ENCODE data around the gene RAPGEF6. TPM values are rescaled to one million over a fixed set of nuclear protein-coding genes. Genes with fewer than 3 reads are reported as not detected.

The RAPGEF6 gene
- total and polyA plus RNA-seq, 9 of the 15 experiments (the other 6 are each of a cell fraction or from before 2014, with no cell fraction given): 2.7 to 23.4 (median 12.7) TPM

GRCh38 chr5:131545845-131546244, 89.2 kb downstream of the RAPGEF6 start (continued):
- no peak for TF ChIP-seq PBX2 (CRISPR knock-in tag; IDR thresholded peaks at IDR 0.05; ENCODE audit: low read depth)
- TF ChIP-seq PBX2 (tag; conservative IDR thresholded peaks at IDR 0.05; ENCODE audit: low read depth): no peak
- no peak for TF ChIP-seq HDGF (IDR thresholded peaks at IDR 0.05)
- no peak for TF ChIP-seq ERF (CRISPR knock-in tag; IDR thresholded peaks at IDR 0.05)

GRCh38 chr5:131542723-131543122, 92.3 kb downstream of the RAPGEF6 start:
- intact Hi-C loops (cut with micrococcal nuclease) (no loop called here), in situ Hi-C loops (cut with MboI) (no loop called here)
- POLR2A ChIA-PET: interaction anchor here (0.6 to 0.9 kb wide), 3 partner anchors 14 to 30 kb away, joined by 3 to 4 read pairs (median 4); no protein-coding TSS in a partner anchor
- Histone ChIP-seq H3K4me3 (no peak overlapping the region), H3K27me3 (ENCODE audit: control insufficient read depth in 2 of 2, insufficient read depth in 2 of 2, low read length in 2 of 2) (no peaks in the 10 kb centered on the region), H3K9me1 (ENCODE audit: control insufficient read depth, insufficient read depth, low read length) (no peaks in the 10 kb centered on the region), H3K4me1 (replicated peaks in 1 of 2; ENCODE audit: control insufficient read depth in 2 of 2, insufficient read depth in 2 of 2, low read length in 2 of 2) (no peaks in the 10 kb centered on the region), H4K20me1 (replicated peaks; ENCODE audit: control insufficient read depth, insufficient read depth, low read length) (no peaks in the 10 kb centered on the region), H3K27ac (ENCODE audit: extremely low read depth, low read depth, low read length) (no peak overlapping the region), H3K9ac (ENCODE audit: insufficient read depth in 1 of 2, low read depth in 2 of 2, low read length in 2 of 2) (no peak overlapping the region), H3K79me2 (ENCODE audit: control insufficient read depth, insufficient read depth, low read length) (no peaks in the 10 kb centered on the region), H3K9me3 (replicated peaks; ENCODE audit: control insufficient read depth, insufficient read depth, low read depth, low read length) (no peaks in the 10 kb centered on the region), H3K36me3 (ENCODE audit: control insufficient read depth, insufficient read depth, low read length) (peaks cover 36% of the 10 kb centered on the region), H2AFZ (ENCODE audit: low read depth, low read length) (no peak overlapping the region), H3K4me2 (ENCODE audit: insufficient read depth, low read length) (no peak overlapping the region)
- ATAC-seq (no peak), FAIRE-seq (no peak), DNase-seq (ENCODE audit: extremely low read depth in 1 of 4, low spot score in 3 of 4) (no peak)
- no TSS peak for BruUV-seq (replicated peaks)
- CTCF ChIA-PET (ENCODE audit: low intra/inter-chr PET ratio): no interaction called here
- WGBS (ENCODE audit: insufficient coverage, low coverage, missing lambda C conversion rate): 74% methylated on average over 1 of the region's 1 CpG
- TF ChIP-seq FOXK2 (conservative IDR thresholded peaks at IDR 0.05 in 1 of 2, IDR thresholded peaks at IDR 0.05 in 1 of 2; ENCODE audit: low read depth in 2 of 2) (no peak), ZNF609 (CRISPR knock-in tag; IDR thresholded peaks at IDR 0.05; ENCODE audit: borderline replicate concordance) (no peak), DLX4 (CRISPR knock-in tag; IDR thresholded peaks at IDR 0.05) (no peak), WHSC1 (IDR thresholded peaks at IDR 0.05; ENCODE audit: low read length) (no peak), SAFB2 (IDR thresholded peaks at IDR 0.05; ENCODE audit: borderline replicate concordance, low read depth, low read length, severe bottlenecking) (no peak), ZNF830 (CRISPR knock-in tag; IDR thresholded peaks at IDR 0.05) (no peak), NBN (IDR thresholded peaks at IDR 0.05; ENCODE audit: low read depth) (no peak), ARNT (IDR thresholded peaks at IDR 0.05) (no peak), THRAP3 (IDR thresholded peaks at IDR 0.05; ENCODE audit: borderline replicate concordance) (no peak), RBM25 (IDR thresholded peaks at IDR 0.05; ENCODE audit: low read depth, low read length, severe bottlenecking) (no peak), ELF1 (tag; IDR thresholded peaks at IDR 0.05) (no peak)

Measured in K562 (cell line).